Prostate gland (tissue), 2 donors: ENCODE data around the gene AFF1.

Experiments used
- CTCF ChIP-seq, 4 experiments: fragments of 200-600 bp in 2 of 4; fragments of 450-650 bp in 2 of 4; sonication (generic) in 2 of 4; IDR thresholded peaks; 1 replicate in 3 of 4; 2 replicates in 1 of 4; pipeline ENCODE4 v1.5.1; 2016 to 2019; ENCODE audit warnings: antibody characterized with exemption in 4 of 4, mild to moderate bottlenecking in 2 of 4, moderate library complexity in 2 of 4
- POLR2A ChIP-seq: fragments of 450-650 bp; IDR thresholded peaks from one replicate; pipeline ENCODE4 v1.6.1; 2016; ENCODE audit warnings: antibody characterized with exemption, mild to moderate bottlenecking
- POLR2AphosphoS5 ChIP-seq: sonication (generic); formaldehyde crosslinking; IDR thresholded peaks from one replicate; pipeline ENCODE4 v1.6.1; 2017; ENCODE audit warnings: antibody characterized with exemption

- no peak for TF ChIP-seq CTCF (IDR thresholded peaks at IDR 0.05)
- no peak for TF ChIP-seq POLR2A
- no peak for TF ChIP-seq POLR2AphosphoS5
These were observed 152.2 kb downstream of the AFF1 start for GRCh38 chr4:87087015-87087414.
